HG03175 (cell line): ENCODE data around the gene TH.
"Not testable (repeated sequence)": the region's sequence is repeated elsewhere in the genome, so short reads cannot be mapped to it uniquely, and the experiment has no call there.

Experiments
- ATAC-seq: cut with Tn5 transposase; IDR thresholded peaks from one replicate; pipeline ENCODE4 v1.9.1; 2021; ENCODE audit warnings: mild to moderate bottlenecking, moderate library complexity; ENCODE audit not compliant: unreplicated experiment

The TH gene

DNA sequence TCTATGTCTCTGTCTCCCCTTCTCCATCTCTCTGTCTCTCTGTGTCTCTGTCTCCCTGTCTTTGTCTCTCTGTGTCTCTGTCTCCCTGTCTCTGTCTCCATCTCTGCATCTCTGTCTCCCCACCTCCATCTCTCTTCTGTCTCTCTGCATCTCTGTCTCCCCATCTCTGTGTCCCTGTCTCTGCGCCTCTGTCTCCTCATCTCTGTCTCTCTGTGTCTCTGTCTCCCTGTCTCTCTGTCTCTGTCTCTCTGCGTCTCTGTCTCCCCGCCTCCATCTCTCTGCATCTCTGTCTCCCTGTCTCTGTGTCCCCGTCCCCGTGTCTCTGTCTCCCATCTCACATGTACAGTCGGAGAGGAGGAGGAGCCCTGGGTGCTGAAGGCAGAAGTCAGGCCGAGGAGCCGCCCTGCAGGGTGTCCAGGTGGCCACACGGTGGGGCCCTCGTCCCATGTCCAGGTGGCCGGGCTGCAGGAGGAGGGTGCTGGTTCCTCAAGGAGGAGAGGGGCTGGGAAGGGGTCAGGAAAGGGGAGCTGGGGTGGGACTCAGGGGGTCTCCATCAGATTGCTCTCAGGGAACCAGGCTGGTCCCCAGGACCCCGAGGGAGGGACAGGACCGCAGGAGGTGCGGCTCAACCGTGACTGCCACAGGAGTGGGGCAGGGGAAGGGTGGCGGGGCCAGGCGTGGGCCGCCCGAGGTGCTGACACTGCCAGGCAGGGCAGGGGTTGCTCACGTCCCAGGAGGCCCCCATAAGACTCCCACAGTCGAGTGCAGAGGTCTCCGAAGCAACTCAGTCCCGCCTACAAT, 25.6 kb upstream of the TH start:
- no peak for ATAC-seq

DNA sequence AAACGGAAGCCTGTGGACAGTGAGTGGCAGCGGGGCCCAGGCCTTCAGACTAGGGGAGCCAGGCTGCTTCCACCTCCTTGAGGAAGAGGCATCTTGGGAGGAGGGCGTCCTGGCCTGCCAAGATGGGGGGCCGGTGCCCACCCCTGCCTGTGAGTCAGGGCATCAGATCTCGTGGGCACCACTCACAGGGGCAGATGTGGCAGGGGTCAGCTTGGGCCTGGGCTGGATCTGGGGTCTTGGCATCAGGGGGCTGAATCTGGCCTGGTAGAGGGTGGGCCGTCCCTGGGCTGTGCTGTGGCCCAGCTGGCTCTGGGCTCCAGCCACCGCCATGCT, 24.1 kb upstream of the TH start:
- ATAC-seq = no peak

DNA sequence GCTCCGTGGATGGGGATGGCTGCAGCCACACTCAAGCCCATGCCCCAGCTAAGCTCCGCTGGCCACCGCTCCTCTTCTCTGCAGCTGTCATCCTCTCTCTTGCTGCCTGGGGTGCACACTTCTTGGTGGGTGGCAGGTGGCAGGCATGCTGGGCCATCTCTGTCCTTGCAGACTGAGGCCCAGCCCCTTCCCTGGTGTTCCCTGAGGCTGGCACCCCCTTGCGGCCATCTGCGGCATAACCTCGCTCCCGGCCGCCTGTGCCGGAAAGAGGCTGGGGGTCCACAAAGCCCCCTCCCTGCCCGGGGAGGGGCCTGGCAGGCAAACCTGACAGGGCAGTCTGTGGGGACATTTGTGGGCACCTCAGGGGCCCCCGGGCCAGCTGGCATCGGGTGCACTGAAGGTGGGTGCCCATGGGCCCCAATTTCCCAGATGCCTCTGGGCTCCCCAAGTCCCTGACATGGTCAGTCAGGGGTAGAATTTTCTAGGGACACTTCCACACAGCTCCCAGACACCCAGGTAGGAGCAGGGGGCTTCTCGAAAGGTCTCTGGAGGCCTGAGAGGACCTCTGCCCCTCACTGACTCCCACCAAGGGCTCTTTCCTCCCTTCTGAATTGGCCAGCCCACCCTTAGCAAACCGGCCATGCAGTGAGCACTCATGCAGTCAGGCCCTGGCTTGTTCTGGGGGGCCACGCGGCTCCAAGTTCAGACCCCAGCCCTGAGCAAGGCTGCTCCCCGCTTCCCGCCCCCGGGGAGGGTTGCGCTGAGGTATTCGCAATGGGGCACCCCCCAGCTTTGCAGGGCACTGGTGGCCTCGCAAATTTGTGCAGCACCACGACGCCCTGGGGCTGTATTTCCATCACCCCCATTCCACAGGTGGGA, 23.5 kb upstream of the TH start:
- no peak for ATAC-seq

DNA sequence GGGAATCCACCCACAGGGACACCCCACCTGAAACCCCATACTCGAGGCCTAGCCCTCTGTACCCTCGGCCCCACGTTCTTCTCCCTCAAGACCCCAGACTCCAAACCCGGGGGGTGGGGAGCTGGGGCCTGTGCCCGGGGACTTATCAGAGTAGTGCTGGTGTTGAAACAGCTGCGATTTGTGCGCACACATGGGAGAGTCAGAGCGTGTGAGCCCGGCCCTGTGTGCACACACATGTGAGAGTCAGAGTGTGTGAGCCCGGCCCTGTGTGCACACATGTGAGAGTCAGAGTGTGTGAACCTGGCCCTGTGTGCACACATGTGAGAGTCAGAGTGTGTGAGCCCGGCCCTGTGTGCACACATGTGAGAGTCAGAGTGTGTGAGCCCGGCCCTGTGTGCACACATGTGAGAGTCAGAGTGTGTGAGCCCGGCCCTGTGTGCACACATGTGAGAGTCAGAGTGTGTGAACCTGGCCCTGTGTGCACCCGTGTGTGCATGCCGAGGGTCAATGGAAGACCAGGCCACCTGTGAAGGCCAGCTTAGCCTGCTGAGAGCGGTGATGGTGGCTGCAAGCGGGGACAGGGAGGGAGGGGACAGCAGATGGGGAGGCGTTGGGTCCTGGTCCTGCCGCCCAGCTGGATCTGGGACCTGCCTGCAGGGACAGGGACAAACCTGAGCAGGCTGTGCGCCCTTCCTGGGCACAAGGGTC, 22.4 kb upstream of the TH start:
- ATAC-seq = not testable (repeated sequence)

DNA sequence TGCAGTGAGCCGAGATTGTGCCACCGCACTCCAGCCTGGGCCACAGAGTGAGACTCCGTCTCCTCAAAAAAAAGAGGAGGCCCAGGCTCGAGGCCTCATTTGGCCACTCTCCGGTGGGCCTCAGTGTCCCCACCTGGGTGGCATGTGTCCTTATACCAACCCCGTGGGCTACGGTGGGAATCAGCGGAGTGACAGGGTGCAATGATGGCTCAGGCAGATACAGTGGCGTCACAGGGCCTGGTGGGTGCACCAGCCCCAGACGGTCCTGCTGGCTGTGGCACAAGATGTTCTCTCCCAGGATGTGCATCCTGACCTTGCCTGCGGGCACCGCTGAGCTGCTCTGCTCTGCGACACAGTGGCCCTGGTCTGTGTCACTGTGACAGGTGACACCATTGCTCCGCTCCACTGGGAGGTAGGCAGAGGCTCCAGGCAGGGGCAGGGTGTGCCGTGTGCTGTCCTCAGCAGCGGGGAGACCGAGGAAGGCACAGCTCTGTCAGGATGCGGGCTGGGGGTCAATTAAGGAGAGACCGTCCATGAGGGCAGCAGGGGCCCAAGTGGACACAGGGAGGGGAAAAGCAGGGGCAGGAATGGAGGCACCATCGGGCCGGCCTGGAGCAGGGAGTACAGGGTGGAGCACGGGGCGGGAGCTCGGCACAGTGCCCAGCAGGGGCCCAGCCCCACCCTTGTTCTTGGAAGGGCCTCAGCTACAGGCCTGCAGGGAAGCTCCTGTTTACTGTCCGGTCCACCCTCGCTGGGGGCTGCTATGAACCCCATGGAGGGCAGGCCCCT, 21.7 kb upstream of the TH start:
- no peak for ATAC-seq

DNA sequence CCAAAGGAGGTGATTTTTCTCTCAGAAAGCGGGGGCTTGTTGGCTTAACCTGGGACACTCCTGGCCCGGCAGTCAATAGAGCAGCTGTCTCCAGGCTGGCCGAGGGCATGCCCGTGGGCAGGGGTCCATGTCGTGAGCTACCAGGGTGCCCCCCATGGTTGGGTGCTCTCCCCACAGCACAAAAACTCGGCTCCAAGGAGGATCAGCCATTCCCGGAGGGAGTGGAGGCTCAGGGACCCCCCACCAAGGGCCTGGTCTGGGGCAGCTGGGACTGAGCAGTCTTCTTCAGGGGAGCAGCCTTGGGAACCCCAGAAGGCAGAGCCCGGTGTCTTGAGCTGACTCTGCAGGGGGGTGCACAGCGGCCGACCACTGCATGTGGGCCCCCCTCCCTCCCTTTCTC, 20.8 kb upstream of the TH start:
- ATAC-seq = no peak

DNA sequence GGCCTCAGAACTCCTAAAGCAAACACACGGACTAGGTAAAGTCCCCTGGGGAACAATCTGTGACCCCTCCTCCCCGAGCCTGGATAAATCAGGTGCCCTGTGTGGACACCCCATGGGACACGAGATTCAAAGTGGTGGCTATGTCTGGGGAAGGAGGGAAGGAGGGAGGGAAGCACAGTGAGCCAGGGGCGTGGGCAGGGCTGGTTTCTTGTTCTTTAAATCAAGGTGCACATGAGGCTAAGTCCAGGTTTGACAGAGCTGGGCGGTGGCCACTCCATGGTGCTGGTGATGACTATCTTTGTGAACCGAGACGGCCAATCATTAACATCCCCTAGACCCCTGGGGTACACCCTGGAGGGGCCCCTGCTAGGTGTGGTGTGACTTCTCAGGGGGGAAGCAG, 20.3 kb upstream of the TH start:
- ATAC-seq = no peak

DNA sequence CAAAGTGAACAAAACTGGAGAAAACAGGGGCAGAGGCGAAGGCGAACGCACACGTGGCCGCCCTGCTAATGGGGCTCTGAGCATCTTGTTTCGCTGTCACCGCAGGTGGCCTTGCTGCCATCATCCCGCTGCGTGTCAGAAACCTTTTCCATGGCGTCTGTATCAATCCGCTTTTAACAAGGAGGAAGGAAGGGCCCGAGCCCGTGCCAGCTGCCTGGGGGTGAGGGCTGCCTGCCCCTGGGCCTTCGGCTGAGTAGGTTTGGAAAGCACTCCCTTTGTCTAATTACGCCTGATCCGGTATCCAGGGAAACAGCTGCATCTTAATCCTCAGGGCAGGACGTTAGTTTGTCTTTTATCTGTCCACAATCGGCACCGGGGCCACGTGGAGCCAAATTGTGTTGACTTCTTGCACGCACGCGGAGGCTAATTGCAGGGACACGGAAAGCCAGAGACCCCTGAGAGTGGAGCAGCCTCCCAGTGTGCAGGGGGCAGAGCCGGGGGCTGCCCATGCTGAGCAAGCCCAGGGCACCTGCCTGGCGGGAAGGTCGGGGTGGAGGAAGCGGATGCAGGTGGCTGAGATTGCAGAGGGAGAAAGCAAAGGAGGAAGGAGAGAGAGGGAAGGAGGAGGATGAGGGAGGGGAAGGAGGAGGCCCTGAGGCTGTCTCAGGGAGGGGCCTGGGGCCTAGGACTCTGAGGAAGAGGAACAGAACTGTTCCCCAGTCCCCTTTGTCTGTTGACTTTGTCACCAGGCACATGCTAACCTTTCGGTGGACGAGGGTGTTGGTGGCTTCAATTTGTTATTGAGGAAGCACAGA, 19.2 kb upstream of the TH start:
- ATAC-seq = no peak

DNA sequence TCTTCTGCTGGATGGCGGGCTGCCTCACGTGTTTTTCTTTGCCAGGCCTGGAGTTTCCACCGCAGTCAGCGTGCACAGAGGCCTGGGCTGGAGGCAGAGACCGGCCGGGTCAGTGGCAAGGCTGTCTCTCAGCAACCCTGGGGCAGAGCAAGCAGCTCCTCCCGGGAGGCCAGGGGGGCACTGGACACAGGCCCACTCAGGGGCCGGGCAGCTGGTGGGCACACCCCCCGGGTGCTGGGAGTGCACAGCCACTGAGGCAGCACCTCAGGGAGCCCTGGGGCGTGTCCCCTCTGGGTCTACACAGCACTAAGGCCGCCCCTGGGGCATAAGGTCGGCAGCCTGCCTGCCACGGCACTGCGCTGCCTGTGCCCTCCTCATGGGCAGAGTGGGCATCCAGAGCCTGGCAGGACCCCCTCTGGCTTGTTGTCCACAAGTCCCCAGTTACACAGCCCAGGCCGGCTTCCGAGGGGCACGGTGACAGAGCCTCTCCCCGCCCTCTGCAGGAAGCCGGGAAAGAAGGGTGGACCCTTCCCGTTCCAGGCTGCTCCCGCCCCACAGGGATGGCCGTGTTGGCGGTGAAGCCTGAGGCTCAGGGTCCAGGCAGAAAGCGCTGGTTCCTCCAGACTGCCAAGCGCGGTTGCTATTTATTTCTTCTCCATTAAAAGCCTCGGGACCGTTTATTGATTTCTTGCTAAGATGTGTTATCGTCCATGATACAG, 18.5 kb upstream of the TH start:
- ATAC-seq = no peak

DNA sequence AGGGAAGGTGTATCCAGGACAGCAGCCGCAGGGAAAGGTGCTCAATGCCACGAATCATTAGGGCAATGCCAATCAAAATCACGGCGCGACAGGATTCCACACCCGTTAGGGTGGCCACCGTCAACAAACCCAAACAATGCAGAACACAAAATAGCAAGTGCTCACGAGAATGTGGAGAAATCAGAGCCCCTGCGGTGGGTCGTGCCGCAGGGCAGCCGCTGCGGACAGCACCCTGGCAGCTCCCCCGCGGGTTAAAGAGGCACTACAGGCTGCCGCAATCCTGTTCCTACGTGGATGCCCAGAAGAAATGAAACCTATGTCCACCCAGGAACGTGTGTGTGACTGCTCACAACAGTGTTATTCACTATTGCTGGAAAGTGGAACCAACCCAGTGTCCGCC, 17.1 kb upstream of the TH start:
- ATAC-seq = no peak

DNA sequence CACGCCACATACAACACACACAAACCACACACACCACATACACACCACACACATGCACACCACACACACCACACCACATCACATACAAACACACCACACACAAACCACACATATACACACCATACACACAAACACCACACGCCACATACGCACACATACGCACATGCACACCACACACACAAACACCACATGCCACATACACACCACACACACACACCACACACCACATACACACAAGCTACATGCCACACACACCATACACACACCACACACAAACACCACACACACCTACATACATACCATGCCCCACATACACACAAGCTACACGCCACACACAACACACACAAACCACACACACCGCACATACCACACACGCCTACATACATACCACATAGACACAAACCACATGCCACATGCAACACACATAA, 15.7 kb upstream of the TH start:
- no peak for ATAC-seq

DNA sequence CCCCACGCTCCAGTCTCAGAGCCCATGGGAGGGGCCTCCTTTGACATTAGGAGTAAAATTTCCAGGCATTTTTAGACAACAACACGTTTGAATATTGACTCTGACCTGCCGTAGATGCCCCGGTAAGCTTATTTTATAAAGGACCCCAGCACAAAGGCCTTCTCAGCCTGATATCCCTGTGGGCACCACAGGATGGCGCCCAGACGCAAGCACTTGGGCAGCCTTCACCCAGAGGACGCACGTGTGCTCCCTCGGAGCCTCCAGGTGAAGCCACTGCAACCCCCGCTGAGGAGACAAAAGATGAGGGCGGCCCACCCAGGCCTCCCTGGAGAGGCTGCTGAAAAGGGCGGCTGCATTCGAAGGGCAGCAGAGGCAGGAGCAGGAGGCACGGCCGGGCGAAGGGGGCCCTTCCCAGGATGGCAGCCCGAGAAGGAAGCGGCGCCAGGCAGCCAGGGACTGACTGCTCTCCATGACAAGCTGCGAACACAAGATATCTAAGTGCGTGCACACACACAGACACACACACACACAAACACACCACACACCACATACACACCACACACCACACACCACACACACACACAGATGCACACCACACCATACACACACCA, 15.2 kb upstream of the TH start:
- ATAC-seq = no peak

DNA sequence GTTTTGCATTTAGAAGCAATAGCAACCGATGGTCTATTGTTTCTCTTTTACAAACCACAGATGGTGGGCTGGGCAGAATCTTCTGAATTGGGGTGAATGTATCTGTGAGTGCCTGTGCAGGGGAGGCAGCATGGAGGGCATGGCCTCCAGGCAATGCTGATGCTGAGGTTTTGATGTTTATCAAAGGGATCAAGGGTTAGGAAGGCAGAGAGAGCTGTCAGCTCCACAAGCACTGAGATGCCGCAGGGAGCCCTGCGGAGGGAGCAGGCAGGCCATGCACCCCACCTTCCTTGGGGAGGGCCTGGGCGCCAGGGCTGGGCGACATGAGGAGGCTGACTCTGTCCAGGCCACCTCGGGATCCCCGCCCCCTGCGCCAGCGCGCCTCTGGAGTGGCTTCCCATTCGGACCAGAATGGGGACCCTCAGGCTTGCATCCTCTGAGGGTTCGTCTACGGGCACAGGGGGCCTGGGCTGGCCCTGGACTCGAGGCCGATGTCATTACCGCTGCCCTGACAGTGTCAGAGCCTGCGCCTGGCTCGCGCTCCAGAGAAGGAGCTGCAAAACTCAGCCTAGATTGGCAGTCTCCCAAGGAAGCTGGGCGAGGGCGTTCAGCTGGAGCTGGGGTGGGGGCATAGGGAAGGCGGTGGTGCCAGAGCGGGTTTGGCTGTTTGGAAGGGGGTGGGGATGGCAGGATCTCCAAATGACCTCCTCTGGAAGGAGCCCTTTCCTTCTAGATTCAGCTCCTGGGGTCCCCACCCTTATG, 13.9 kb upstream of the TH start:
- no peak for ATAC-seq

DNA sequence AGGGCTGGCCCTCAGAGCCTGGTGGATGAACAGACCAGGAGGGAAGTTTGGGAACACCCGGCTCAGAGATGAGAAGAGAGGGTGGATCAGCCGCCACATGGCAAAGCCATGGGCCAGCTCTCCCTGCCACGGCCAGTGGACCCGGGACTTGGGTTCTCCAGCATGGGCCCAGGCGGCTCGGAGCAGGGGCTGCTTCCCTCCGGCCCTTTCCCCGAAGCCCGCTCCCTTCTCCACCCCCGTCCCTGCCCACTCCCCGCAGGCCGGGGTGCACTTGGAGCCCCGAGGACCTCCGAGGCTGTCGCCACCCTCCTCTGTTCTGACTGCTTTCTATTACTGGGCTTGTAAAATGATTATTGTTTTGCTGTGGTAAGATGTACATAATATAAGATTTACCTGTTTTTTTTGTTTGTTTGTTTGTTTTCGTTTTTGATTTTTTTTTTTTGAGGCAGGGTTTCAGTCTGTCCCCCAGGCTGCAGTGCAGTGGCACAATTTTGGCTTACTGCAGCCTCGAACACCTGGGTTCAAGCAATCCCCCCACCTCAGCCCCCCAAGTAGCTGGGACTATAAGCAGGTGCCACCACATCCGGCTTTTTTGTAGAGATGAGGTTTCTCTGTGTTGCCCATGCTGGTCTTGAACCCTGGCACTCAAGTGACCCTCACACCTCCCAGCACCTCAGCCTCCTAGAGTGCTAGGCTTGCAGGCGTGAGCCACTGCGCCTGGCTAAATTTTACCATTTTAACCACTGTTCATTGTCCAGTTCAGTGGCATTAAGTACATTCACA, 11.3 kb upstream of the TH start:
- ATAC-seq = no peak

DNA sequence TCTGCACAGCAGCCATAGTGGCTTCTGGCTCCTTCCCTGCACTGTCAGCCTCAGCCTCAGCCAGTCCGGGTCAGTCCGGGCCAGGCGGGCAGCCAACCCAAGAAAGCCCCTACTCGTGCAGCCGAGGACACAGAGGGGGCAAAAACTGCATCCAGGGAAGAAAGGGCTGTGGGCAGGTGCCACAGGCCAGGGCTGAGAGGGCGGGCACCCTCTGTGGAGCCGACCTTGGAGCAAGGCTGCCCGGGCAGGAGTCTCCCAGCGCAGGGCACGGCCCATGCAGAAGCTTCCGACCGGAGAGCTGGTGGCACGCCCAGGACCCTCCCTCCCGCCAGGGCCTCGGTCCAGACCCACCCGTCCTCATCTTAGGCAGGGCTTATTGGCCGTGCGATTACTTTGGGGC, 10.5 kb upstream of the TH start:
- ATAC-seq = no peak

DNA sequence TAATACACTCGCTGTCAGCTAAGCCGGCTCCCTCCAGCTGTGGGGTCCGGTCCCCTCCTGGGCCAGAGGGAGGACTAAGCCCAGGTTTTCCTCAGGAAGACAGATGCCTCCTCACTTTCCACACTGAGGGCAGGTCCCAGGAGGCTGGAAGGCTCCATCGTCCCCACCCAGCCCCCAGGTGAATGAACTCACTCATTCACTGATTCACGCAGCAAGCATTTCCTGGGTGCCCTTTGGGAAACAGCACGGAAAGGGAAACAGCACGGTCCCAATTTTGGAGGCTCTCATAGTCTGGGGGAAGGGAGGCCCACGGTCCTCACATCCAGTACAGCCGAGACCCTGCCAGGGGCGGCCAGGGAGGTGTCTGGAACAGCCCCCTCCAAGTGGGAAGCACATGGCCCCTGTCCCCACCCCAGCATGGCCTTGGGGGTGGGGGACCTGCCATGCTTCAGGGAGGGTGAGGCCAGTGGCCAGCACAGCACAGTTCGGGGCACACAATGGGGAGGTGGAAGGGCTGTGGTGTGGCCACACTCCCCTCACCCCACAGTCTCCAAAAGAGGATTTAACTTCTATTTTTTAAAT, 9.3 kb upstream of the TH start:
- ATAC-seq = no peak

DNA sequence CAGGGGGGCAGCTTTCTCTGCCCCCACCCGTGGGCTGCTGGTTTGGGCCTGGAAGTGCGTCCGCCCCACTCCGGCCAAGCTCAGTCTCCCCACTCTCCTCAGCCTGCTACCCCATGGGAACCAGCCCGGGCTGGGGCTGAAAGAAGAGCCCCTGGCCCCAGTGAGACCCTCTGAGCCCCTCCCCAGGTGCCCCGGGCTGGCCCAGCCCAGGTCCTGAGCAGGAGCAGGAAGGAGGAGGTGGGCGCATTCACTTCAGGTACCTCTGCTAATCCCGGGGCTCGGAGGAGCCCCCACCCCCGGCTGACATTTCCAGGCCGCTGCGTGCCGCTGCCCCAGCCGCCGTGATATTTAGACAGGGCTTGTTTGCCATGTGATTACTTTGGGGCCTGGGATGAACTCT, 8.7 kb upstream of the TH start:
- no peak for ATAC-seq
